GM12892 (cell line): Measurements from ENCODE around the gene DHCR7.

Source experiments
- POLR2A ChIP-seq: IDR thresholded peaks from 2 replicates; pipeline ENCODE4 v1.6.1; 2011; ENCODE audit warnings: low read depth, low read length, control low read depth
- POLR2AphosphoS5 ChIP-seq: IDR thresholded peaks from 2 replicates; pipeline ENCODE4 v1.6.1; 2011; ENCODE audit warnings: low read depth, low read length, control low read depth
- TAF1 ChIP-seq: IDR thresholded peaks from 2 replicates; pipeline ENCODE4 v1.6.1; 2011; ENCODE audit warnings: low read depth, mild to moderate bottlenecking, control low read depth, low read length, borderline replicate concordance

DNA sequence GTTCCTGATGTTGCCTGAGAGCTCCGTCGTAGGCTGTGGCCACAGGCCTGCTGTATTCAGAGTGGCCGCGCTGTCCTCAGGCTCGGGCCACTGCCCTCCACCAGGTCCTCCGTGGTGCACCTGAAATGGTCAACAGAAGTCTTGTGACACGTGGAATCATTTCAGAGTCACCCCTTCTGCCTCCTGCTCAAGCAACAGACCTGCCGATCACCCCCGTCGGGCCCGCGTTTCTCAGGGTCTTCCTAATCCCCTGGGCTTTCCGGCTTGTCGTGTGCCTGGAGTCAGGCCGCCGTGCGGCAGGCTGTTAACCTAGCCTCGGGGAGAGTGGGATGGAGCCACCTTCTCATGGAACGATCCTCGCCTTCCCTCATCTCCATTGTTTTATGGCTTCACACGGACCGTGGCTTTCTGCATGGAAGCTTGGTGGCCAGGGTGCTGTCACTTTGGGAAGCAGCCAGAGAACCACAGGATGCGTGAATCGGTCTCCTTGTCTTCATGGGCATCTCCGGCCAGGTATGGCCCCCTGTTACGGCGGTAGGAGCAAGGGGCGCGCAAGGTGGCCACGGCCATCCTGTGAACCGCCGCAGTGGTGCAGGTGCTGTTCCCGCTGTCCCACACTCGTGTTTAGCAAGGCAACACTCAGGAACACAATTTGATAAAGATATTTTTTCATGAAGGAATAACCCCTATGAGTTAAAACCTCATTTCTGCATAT lies 28.9 kb upstream of the DHCR7 start:
- TF ChIP-seq POLR2A, result no peak
- TF ChIP-seq TAF1, result no peak
- TF ChIP-seq POLR2AphosphoS5, result no peak
